WTC11 (cell line): ENCODE data around the gene PTPRG. TPM values are rescaled to one million over a fixed set of nuclear protein-coding genes. Genes with fewer than 3 reads are reported as not detected.

Source experiments
- ATAC-seq: fragments of 200-7000 bp; cut with Tn5 transposase; 2 replicates; pipeline ENCODE4 v1.10.0; 2021; ENCODE audit warnings: mild to moderate bottlenecking, moderate library complexity
- Bru-seq: library from RNA; stranded (reverse); fragments of 400-500 nt; gene quantifications from one replicate; lab custom pipeline; 2021; lab: Mats Ljungman, UMichigan
- CTCF ChIA-PET: fragments of 300-600 bp; sonication (Branson Sonifier 250); formaldehyde crosslinking; loops from one replicate; lab custom pipeline; 2021; ENCODE audit warnings: antibody characterized with exemption; lab: Charles Lee
- POLR2A ChIA-PET: fragments of 350-600 bp; sonication (Branson Sonifier 250); formaldehyde crosslinking; loops from one replicate; lab custom pipeline; 2021; ENCODE audit warnings: antibody characterized with exemption; lab: Charles Lee
- DNase-seq: peaks from one replicate; pipeline ENCODE4 v3.0.0; 2021; ENCODE audit warnings: low spot score
- H3K27ac Mint-ChIP-seq: 2 replicates; pipeline ENCODE4 v1.8.0; 2021; ENCODE audit warnings: mixed read lengths
- H3K27me3 Mint-ChIP-seq: 2 replicates; pipeline ENCODE4 v1.8.0; 2021; ENCODE audit warnings: low read depth, mild to moderate bottlenecking, moderate library complexity, mixed read lengths
- H3K36me3 Mint-ChIP-seq: 2 replicates; pipeline ENCODE4 v1.8.0; 2021; ENCODE audit warnings: mixed read lengths
- H3K4me1 Mint-ChIP-seq: 2 replicates; pipeline ENCODE4 v1.8.0; 2022; ENCODE audit warnings: mixed read lengths
- H3K4me3 Mint-ChIP-seq: 2 replicates; pipeline ENCODE4 v1.8.0; 2021; ENCODE audit warnings: mild to moderate bottlenecking, moderate library complexity, mixed read lengths
- H3K9me3 Mint-ChIP-seq: 2 replicates; pipeline ENCODE4 v1.8.0; 2021; ENCODE audit warnings: mixed read lengths
- ARID4B ChIP-seq: sonication (generic); formaldehyde crosslinking; IDR thresholded peaks from 2 replicates; pipeline ENCODE4 v1.8.0; 2023; ENCODE audit warnings: missing genetic modification reagents, mild to moderate bottlenecking, borderline replicate concordance
- CBFB ChIP-seq: sonication (generic); formaldehyde crosslinking; IDR thresholded peaks from 2 replicates; pipeline ENCODE4 v1.8.1; 2022; ENCODE audit warnings: mild to moderate bottlenecking, low read depth, missing genetic modification reagents
- IRF2 ChIP-seq: sonication (generic); formaldehyde crosslinking; IDR thresholded peaks from 2 replicates; pipeline ENCODE4 v1.8.0; 2022; ENCODE audit warnings: low read depth, missing genetic modification reagents, borderline replicate concordance
- JAZF1 ChIP-seq: fragments of 250-450 bp; sonication (Bioruptor Pico); IDR thresholded peaks from 2 replicates; pipeline ENCODE4 v1.9.0; 2021; ENCODE audit warnings: moderate library complexity, mild to moderate bottlenecking, inconsistent platforms
- MXD4 ChIP-seq: fragments of 250-450 bp; sonication (Bioruptor Pico); IDR thresholded peaks from 2 replicates; pipeline ENCODE4 v1.8.0; 2021; ENCODE audit warnings: mild to moderate bottlenecking, moderate library complexity, borderline replicate concordance
- NR2C2 ChIP-seq: sonication (generic); formaldehyde crosslinking; IDR thresholded peaks from 2 replicates; pipeline ENCODE4 v1.8.0; 2022; ENCODE audit warnings: mild to moderate bottlenecking, missing genetic modification reagents
- PREB ChIP-seq: sonication (generic); formaldehyde crosslinking; IDR thresholded peaks from 2 replicates; pipeline ENCODE4 v1.8.1; 2022; ENCODE audit warnings: mild to moderate bottlenecking, missing genetic modification reagents, moderate library complexity, borderline replicate concordance
- PRRX2 ChIP-seq: fragments of 250-450 bp; sonication (Bioruptor Pico); IDR thresholded peaks from 2 replicates; pipeline ENCODE4 v1.8.0; 2021; ENCODE audit warnings: mild to moderate bottlenecking
- RELA ChIP-seq: sonication (generic); formaldehyde crosslinking; IDR thresholded peaks from 2 replicates; pipeline ENCODE4 v1.8.1; 2022; ENCODE audit warnings: missing genetic modification reagents, mild to moderate bottlenecking, borderline replicate concordance
- RORB ChIP-seq: fragments of 250-450 bp; sonication (Bioruptor Pico); IDR thresholded peaks from 2 replicates; pipeline ENCODE4 v1.9.0; 2021; ENCODE audit warnings: mild to moderate bottlenecking
- TCF7 ChIP-seq: sonication (generic); formaldehyde crosslinking; IDR thresholded peaks from 2 replicates; pipeline ENCODE4 v1.8.0; 2022; ENCODE audit warnings: mild to moderate bottlenecking, low read depth, missing genetic modification reagents, moderate library complexity
- TEAD4 ChIP-seq: sonication (generic); formaldehyde crosslinking; IDR thresholded peaks from 2 replicates; pipeline ENCODE4 v1.8.0; 2022; ENCODE audit warnings: mild to moderate bottlenecking, missing genetic modification reagents
- ZNF121 ChIP-seq: sonication (generic); formaldehyde crosslinking; IDR thresholded peaks from 2 replicates; pipeline ENCODE4 v1.8.0; 2023; ENCODE audit warnings: missing genetic modification reagents
- ZNF281 ChIP-seq: sonication (generic); formaldehyde crosslinking; IDR thresholded peaks from 2 replicates; pipeline ENCODE4 v1.8.0; 2023; ENCODE audit warnings: mild to moderate bottlenecking, missing genetic modification reagents
- ZNF396 ChIP-seq: fragments of 250-450 bp; sonication (Bioruptor Pico); IDR thresholded peaks from 2 replicates; pipeline ENCODE4 v1.8.0; 2021; ENCODE audit warnings: mild to moderate bottlenecking, moderate library complexity, borderline replicate concordance
- ZSCAN18 ChIP-seq: fragments of 250-450 bp; sonication (Bioruptor Pico); IDR thresholded peaks from 2 replicates; pipeline ENCODE4 v2.1.2; 2022; ENCODE audit warnings: mild to moderate bottlenecking, moderate library complexity
- long read RNA-seq, 3 experiments: library from RNA in 1 of 3; library from capped mRNA in 1 of 3; library from polyadenylated mRNA in 1 of 3; unstranded in 2 of 3; stranded (forward) in 1 of 3; transcript quantifications; one replicate each; pipeline ENCODE4 v2.0.0, GENCODE V29; 2021
- total RNA-seq: library from RNA; stranded (reverse); gene quantifications from 3 replicates; pipeline ENCODE4 v1.2.3, GENCODE V29; 2021
- TF ChIP-seq, protein P1 (sequence below): fragments of 200-600 bp; IDR thresholded peaks from 2 replicates; pipeline ENCODE4 v1.8.0; 2022; ENCODE audit warnings: antibody characterized with exemption
- TF ChIP-seq, protein P2 (sequence below): sonication (generic); formaldehyde crosslinking; IDR thresholded peaks from 2 replicates; pipeline ENCODE4 v1.8.0; 2022; ENCODE audit warnings: mild to moderate bottlenecking, missing genetic modification reagents
- TF ChIP-seq, protein P3 (sequence below): fragments of 250-450 bp; sonication (Bioruptor Pico); IDR thresholded peaks from 2 replicates; pipeline ENCODE4 v1.8.0; 2021; ENCODE audit warnings: mild to moderate bottlenecking

PTPRG gene
- total RNA-seq (106 to 121 TPM (median 119 TPM) in 3 replicates), Bru-seq, nascent RNA (percentile 93 among the genes with signal in this experiment)
- long read RNA-seq, experiment 1, partial matches to known transcripts, result 153 of 288 reads
- long read RNA-seq, experiment 1, other reads (novel, unspliced or antisense), result 132 of 288 reads
- long read RNA-seq, experiment 2, partial matches to known transcripts, result 36 of 97 reads
- long read RNA-seq, experiment 2, other reads (novel, unspliced or antisense), result 61 of 97 reads
- long read RNA-seq, experiment 3, partial matches to known transcripts, result 0 of 2 reads
- long read RNA-seq, experiment 3, other reads (novel, unspliced or antisense), result 2 of 2 reads

GRCh38 chr3:61561374-61562041 is at the start of gene PTPRG:
Gene PTPRG (plus strand): TSS chr3:61561571. CDS start chr3:61562288, 717 bp downstream.
- Mint-ChIP-seq H3K9me3 (peaks cover 13% of the 10 kb centered on the region), H3K27me3 (peaks cover 11% of the 10 kb centered on the region), H3K4me3 (peak within 1 kb of the TSS; percentile 95), H3K27ac (peak within 1 kb of the TSS; percentile 97), H3K4me1 (peaks cover 34% of the 10 kb centered on the region), H3K36me3 (peaks cover 5% of the 10 kb centered on the region; the same call in 1 of the 2 replicates)
- peak; percentile 78 for DNase-seq
- CTCF ChIA-PET, result interaction anchor here (0.7 to 2.3 kb wide), 5 partner anchors 31 to 314 kb away, joined by 3 to 16 read pairs (median 4); no protein-coding TSS in a partner anchor
- peak; percentile 46 for ATAC-seq
- POLR2A ChIA-PET, result interaction anchor here (0.6 to 1.9 kb wide), 15 partner anchors 16 to 1497 kb away, joined by 3 to 7 read pairs (median 3); no protein-coding TSS in a partner anchor
- TF ChIP-seq PREB (CRISPR knock-in tag) (no peak), JAZF1 (no peak), RELA (CRISPR knock-in tag) (no peak), MXD4 (CRISPR knock-in tag) (no peak), TCF7 (CRISPR knock-in tag) (no peak), NR2C2 (CRISPR knock-in tag) (no peak), ZNF121 (no peak), IRF2 (CRISPR knock-in tag) (no peak), RORB (CRISPR knock-in tag) (no peak), ZNF281 (CRISPR knock-in tag) (no peak), PRRX2 (CRISPR knock-in tag) (no peak), ZSCAN18 (CRISPR knock-in tag) (peak; percentile 49; the same call in 1 of the 2 replicates), ARID4B (CRISPR knock-in tag) (no peak), TEAD4 (CRISPR knock-in tag) (no peak), CBFB (CRISPR knock-in tag) (no peak), ZNF396 (CRISPR knock-in tag) (no peak)
- TF ChIP-seq, protein P1, sequence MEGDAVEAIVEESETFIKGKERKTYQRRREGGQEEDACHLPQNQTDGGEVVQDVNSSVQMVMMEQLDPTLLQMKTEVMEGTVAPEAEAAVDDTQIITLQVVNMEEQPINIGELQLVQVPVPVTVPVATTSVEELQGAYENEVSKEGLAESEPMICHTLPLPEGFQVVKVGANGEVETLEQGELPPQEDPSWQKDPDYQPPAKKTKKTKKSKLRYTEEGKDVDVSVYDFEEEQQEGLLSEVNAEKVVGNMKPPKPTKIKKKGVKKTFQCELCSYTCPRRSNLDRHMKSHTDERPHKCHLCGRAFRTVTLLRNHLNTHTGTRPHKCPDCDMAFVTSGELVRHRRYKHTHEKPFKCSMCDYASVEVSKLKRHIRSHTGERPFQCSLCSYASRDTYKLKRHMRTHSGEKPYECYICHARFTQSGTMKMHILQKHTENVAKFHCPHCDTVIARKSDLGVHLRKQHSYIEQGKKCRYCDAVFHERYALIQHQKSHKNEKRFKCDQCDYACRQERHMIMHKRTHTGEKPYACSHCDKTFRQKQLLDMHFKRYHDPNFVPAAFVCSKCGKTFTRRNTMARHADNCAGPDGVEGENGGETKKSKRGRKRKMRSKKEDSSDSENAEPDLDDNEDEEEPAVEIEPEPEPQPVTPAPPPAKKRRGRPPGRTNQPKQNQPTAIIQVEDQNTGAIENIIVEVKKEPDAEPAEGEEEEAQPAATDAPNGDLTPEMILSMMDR, result no peak
- TF ChIP-seq, protein P2, sequence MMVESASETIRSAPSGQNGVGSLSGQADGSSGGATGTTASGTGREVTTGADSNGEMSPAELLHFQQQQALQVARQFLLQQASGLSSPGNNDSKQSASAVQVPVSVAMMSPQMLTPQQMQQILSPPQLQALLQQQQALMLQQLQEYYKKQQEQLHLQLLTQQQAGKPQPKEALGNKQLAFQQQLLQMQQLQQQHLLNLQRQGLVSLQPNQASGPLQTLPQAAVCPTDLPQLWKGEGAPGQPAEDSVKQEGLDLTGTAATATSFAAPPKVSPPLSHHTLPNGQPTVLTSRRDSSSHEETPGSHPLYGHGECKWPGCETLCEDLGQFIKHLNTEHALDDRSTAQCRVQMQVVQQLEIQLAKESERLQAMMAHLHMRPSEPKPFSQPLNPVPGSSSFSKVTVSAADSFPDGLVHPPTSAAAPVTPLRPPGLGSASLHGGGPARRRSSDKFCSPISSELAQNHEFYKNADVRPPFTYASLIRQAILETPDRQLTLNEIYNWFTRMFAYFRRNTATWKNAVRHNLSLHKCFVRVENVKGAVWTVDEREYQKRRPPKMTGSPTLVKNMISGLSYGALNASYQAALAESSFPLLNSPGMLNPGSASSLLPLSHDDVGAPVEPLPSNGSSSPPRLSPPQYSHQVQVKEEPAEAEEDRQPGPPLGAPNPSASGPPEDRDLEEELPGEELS (CRISPR knock-in tag), result no peak; the same call in 1 of the 2 replicates
- TF ChIP-seq, protein P3, sequence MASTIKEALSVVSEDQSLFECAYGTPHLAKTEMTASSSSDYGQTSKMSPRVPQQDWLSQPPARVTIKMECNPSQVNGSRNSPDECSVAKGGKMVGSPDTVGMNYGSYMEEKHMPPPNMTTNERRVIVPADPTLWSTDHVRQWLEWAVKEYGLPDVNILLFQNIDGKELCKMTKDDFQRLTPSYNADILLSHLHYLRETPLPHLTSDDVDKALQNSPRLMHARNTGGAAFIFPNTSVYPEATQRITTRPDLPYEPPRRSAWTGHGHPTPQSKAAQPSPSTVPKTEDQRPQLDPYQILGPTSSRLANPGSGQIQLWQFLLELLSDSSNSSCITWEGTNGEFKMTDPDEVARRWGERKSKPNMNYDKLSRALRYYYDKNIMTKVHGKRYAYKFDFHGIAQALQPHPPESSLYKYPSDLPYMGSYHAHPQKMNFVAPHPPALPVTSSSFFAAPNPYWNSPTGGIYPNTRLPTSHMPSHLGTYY (CRISPR knock-in tag), result no peak
